ENCODE data around the gene FAM107A.
A peak's percentile ranks its signal among the peaks of the same experiment; 100 is the strongest.

FAM107A gene

DNA sequence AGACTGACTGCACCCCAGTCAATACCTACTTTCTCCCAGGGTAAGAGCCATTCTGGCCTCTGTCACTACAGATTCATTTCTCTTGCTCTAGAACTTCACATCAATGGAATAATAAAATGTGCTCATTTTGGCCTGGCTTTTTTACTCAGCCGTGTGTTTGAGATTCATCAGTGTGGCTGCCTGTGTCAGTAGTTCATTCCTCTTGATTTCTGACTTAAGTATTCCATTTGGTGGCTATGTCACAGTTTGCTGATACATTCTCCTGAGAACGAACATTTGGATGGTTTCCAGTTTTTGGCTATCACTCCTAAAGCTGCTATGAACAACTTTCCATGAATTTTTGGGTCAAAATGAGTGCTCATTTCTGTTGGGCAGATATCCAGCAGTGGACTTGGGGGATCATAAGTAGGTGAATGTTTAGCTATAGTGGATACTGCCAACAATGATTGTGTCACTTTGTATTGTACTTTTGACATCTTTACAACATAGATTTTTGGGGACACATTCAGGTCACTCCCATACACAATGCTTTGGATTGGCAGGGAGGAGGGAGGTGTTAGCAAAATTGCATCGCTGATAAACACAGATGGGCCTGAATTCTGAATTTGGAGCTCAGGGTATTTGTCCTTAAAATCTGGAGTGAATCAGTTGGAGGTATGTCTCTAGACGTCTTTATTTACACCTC, 19.8 kb upstream of the FAM107A start:
- no peak for TF ChIP-seq ARNT (IDR thresholded peaks at IDR 0.05)
- no peak for TF ChIP-seq BHLHE40 (IDR thresholded peaks at IDR 0.05; ENCODE audit: borderline replicate concordance)
- TF ChIP-seq TARDBP (IDR thresholded peaks at IDR 0.05) = no peak
- TF ChIP-seq L3MBTL2 (conservative IDR thresholded peaks at IDR 0.05) = no peak
- TF ChIP-seq PKNOX1 (IDR thresholded peaks at IDR 0.05) = no peak
- no peak for TF ChIP-seq SP1 (IDR thresholded peaks at IDR 0.05)
- TF ChIP-seq FOXM1 (IDR thresholded peaks at IDR 0.05; ENCODE audit: borderline replicate concordance) = no peak
- no peak for TF ChIP-seq SUZ12 (IDR thresholded peaks at IDR 0.05)
- no peak for TF ChIP-seq LEF1 (IDR thresholded peaks at IDR 0.05; ENCODE audit: borderline replicate concordance)
- TF ChIP-seq CTBP1 (IDR thresholded peaks at IDR 0.05; ENCODE audit: borderline replicate concordance) = no peak
- TF ChIP-seq HDGF (IDR thresholded peaks at IDR 0.05; ENCODE audit: borderline replicate concordance) = no peak
- no peak for TF ChIP-seq ZNF384 (IDR thresholded peaks at IDR 0.05)
- no peak for TF ChIP-seq FOXK2 (IDR thresholded peaks at IDR 0.05)
- no peak for TF ChIP-seq ELF4 (IDR thresholded peaks at IDR 0.05)
- CTCF ChIA-PET = no interaction called here
- no peak for DNase-seq (ENCODE audit: extremely low spot score)
- POLR2A ChIA-PET = no interaction called here

DNA sequence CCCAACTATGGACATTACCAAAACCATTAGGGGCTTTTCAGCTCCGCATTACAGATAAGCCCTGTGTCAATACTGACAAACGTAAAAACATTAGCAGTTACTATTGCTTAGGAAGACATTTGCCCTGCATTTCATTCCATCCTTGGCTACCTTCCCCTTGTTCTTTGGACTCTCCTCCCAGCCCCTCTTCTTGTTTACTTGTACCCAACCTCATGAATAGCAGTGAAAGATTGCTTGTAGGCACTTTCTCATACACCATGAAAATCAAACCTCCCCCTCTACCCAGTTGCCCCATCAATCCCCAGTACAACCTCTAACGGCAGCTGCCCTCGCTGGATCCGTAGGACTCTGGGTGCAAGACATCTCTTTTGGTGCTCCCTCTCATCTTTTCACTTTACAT, 16.9 kb upstream of the FAM107A start:
- no peak for DNase-seq (ENCODE audit: extremely low spot score)
- TF ChIP-seq FOXA1 (IDR thresholded peaks at IDR 0.05) = no peak
- no peak for TF ChIP-seq NFRKB (IDR thresholded peaks at IDR 0.05)
- TF ChIP-seq CTBP1 (IDR thresholded peaks at IDR 0.05; ENCODE audit: borderline replicate concordance) = no peak
- no peak for TF ChIP-seq BHLHE40 (IDR thresholded peaks at IDR 0.05; ENCODE audit: borderline replicate concordance)
- no peak for TF ChIP-seq L3MBTL2 (conservative IDR thresholded peaks at IDR 0.05)
- TF ChIP-seq PKNOX1 (IDR thresholded peaks at IDR 0.05) = no peak
- TF ChIP-seq ELF4 (IDR thresholded peaks at IDR 0.05) = no peak
- TF ChIP-seq FOXM1 (IDR thresholded peaks at IDR 0.05; ENCODE audit: borderline replicate concordance) = no peak
- no peak for TF ChIP-seq LEF1 (IDR thresholded peaks at IDR 0.05; ENCODE audit: borderline replicate concordance)
- CTCF ChIA-PET = no interaction called here
- POLR2A ChIA-PET = no interaction called here

- POLR2A ChIA-PET = no interaction called here
- no peak for DNase-seq (ENCODE audit: extremely low spot score)
- CTCF ChIA-PET = no interaction called here
- no peak for TF ChIP-seq ARNT (IDR thresholded peaks at IDR 0.05)
- no peak for TF ChIP-seq LEF1 (IDR thresholded peaks at IDR 0.05; ENCODE audit: borderline replicate concordance)
- TF ChIP-seq FOXM1 (IDR thresholded peaks at IDR 0.05; ENCODE audit: borderline replicate concordance) = no peak
- TF ChIP-seq SUZ12 (IDR thresholded peaks at IDR 0.05) = no peak
- no peak for TF ChIP-seq FOXA1 (IDR thresholded peaks at IDR 0.05)
- no peak for TF ChIP-seq NFRKB (IDR thresholded peaks at IDR 0.05)
- no peak for TF ChIP-seq FOXK2 (IDR thresholded peaks at IDR 0.05)
- TF ChIP-seq TARDBP (IDR thresholded peaks at IDR 0.05) = no peak
- no peak for TF ChIP-seq ELF4 (IDR thresholded peaks at IDR 0.05)
- no peak for TF ChIP-seq L3MBTL2 (conservative IDR thresholded peaks at IDR 0.05)
- no peak for TF ChIP-seq CTBP1 (IDR thresholded peaks at IDR 0.05; ENCODE audit: borderline replicate concordance)
- TF ChIP-seq ZNF384 (IDR thresholded peaks at IDR 0.05) = no peak
Measured at GRCh38 chr3:58591517-58592510, 14.6 kb upstream of the FAM107A start.

GRCh38 chr3:58588030-58588614, 10.9 kb upstream of the FAM107A start:
- peak; percentile 36 for DNase-seq (ENCODE audit: extremely low spot score)
- ChIA-PET CTCF (no interaction called here), POLR2A (no interaction called here)
- TF ChIP-seq CTBP1 (IDR thresholded peaks at IDR 0.05; ENCODE audit: borderline replicate concordance) = no peak
- no peak for TF ChIP-seq PKNOX1 (IDR thresholded peaks at IDR 0.05)
- no peak for TF ChIP-seq BHLHE40 (IDR thresholded peaks at IDR 0.05; ENCODE audit: borderline replicate concordance)
- no peak for TF ChIP-seq LEF1 (IDR thresholded peaks at IDR 0.05; ENCODE audit: borderline replicate concordance)
- no peak for TF ChIP-seq L3MBTL2 (conservative IDR thresholded peaks at IDR 0.05)
- TF ChIP-seq TARDBP (IDR thresholded peaks at IDR 0.05) = no peak
- no peak for TF ChIP-seq ELF4 (IDR thresholded peaks at IDR 0.05)
- no peak for TF ChIP-seq FOXM1 (IDR thresholded peaks at IDR 0.05; ENCODE audit: borderline replicate concordance)
- no peak for TF ChIP-seq FOXA1 (IDR thresholded peaks at IDR 0.05)
- no peak for TF ChIP-seq SUZ12 (IDR thresholded peaks at IDR 0.05)
- no peak for TF ChIP-seq SP1 (IDR thresholded peaks at IDR 0.05)
- TF ChIP-seq NFRKB (IDR thresholded peaks at IDR 0.05) = no peak
- no peak for TF ChIP-seq ARNT (IDR thresholded peaks at IDR 0.05)
- no peak for TF ChIP-seq HDGF (IDR thresholded peaks at IDR 0.05; ENCODE audit: borderline replicate concordance)
- no peak for TF ChIP-seq ZNF384 (IDR thresholded peaks at IDR 0.05)
- no peak for TF ChIP-seq FOXK2 (IDR thresholded peaks at IDR 0.05)

DNA sequence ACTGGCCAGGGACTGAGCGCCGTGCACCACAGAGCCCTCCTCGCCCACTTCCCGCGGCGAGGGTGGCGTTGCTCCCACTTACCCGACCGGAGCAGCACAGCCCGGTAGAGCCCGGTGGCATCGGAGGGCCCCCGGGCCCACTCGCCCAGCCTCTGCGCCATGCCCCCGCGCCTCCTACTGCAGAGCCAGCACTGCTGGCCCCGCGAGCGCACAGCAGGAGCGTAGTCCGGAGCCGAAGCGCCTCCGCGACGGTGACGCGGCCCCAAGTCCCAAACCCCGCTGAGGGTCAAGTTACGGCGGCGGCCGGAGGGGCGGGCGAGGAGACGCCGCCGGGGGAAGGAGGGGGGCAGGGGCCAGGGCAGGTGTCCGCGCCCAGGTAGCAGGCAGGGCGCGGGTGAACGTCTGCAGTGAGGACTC, 9.6 kb upstream of the FAM107A start:
- TF ChIP-seq PKNOX1 (IDR thresholded peaks at IDR 0.05) (no peak), FOXM1 (IDR thresholded peaks at IDR 0.05; ENCODE audit: borderline replicate concordance) (no peak), ELF4 (IDR thresholded peaks at IDR 0.05) (no peak), FOXA1 (IDR thresholded peaks at IDR 0.05) (no peak), HDGF (IDR thresholded peaks at IDR 0.05; ENCODE audit: borderline replicate concordance) (no peak), LEF1 (IDR thresholded peaks at IDR 0.05; ENCODE audit: borderline replicate concordance) (no peak), ZNF384 (IDR thresholded peaks at IDR 0.05) (no peak), L3MBTL2 (conservative IDR thresholded peaks at IDR 0.05) (no peak), SP1 (IDR thresholded peaks at IDR 0.05) (no peak), NFRKB (IDR thresholded peaks at IDR 0.05) (no peak), CTBP1 (IDR thresholded peaks at IDR 0.05; ENCODE audit: borderline replicate concordance) (no peak), ARNT (IDR thresholded peaks at IDR 0.05) (no peak), BHLHE40 (IDR thresholded peaks at IDR 0.05; ENCODE audit: borderline replicate concordance) (no peak)
- CTCF ChIA-PET = interaction anchor here (0.6 kb wide), 1 partner anchor 79 kb away, joined by 4 read pairs; no protein-coding TSS in a partner anchor
- no peak for DNase-seq (ENCODE audit: extremely low spot score)
- POLR2A ChIA-PET = no interaction called here

Data from HEK293T (cell line).